H9 (cell line): Measurements from ENCODE around the gene HAND2. TPM values are rescaled to one million over a fixed set of nuclear protein-coding genes. Genes with fewer than 3 reads are reported as not detected.

Experiments used
- DNase-seq: peaks from one replicate; pipeline ENCODE4 v3.0.0-alpha.2; 2017
- H2AFZ ChIP-seq: one replicate; pipeline ENCODE4 v1.6.1; 2013; ENCODE audit warnings: mild to moderate bottlenecking, low read length, control low read depth, moderate library complexity
- H2AK5ac ChIP-seq: 2 replicates; pipeline ENCODE4 v1.6.1; 2013; ENCODE audit warnings: low read length, control low read depth, mixed read lengths; ENCODE audit not compliant: insufficient read length
- H2BK120ac ChIP-seq: one replicate; pipeline ENCODE4 v1.6.1; 2013; ENCODE audit warnings: low read depth, mild to moderate bottlenecking, low read length, control low read depth, inconsistent platforms; ENCODE audit not compliant: poor library complexity, severe bottlenecking
- H2BK12ac ChIP-seq: 2 replicates; pipeline ENCODE4 v1.6.1; 2013; ENCODE audit warnings: low read length, control low read depth, mixed read lengths, low read depth; ENCODE audit not compliant: insufficient read length
- H2BK15ac ChIP-seq: 2 replicates; pipeline ENCODE4 v1.6.1; 2013; ENCODE audit warnings: low read depth, low read length, control low read depth
- H2BK20ac ChIP-seq: one replicate; pipeline ENCODE4 v1.6.1; 2013; ENCODE audit warnings: low read depth, mild to moderate bottlenecking, low read length, control low read depth, inconsistent platforms; ENCODE audit not compliant: poor library complexity, severe bottlenecking
- H2BK5ac ChIP-seq: 2 replicates; pipeline ENCODE4 v1.6.1; 2013; ENCODE audit warnings: low read length, control low read depth, mixed read lengths; ENCODE audit not compliant: insufficient read length
- H3K14ac ChIP-seq: 2 replicates; pipeline ENCODE4 v1.6.1; 2013; ENCODE audit warnings: low read length, control low read depth; ENCODE audit not compliant: insufficient read depth
- H3K18ac ChIP-seq: 2 replicates; pipeline ENCODE4 v1.6.1; 2013; ENCODE audit warnings: low read depth, mild to moderate bottlenecking, mixed read lengths, low read length, control low read depth; ENCODE audit not compliant: insufficient read length
- H3K23ac ChIP-seq: 2 replicates; pipeline ENCODE4 v1.6.1; 2013; ENCODE audit warnings: low read length, control low read depth, mixed read lengths, low read depth; ENCODE audit not compliant: insufficient read length
- H3K23me2 ChIP-seq: 2 replicates; pipeline ENCODE4 v1.6.1; 2013; ENCODE audit warnings: low read depth, mild to moderate bottlenecking, mixed read lengths, low read length, control low read depth; ENCODE audit not compliant: insufficient read length, poor library complexity, severe bottlenecking
- H3K27ac ChIP-seq: 2 replicates; pipeline ENCODE4 v1.5.1; 2013; ENCODE audit warnings: low read length, control low read depth, mixed read lengths, low read depth; ENCODE audit not compliant: insufficient read length
- H3K27me3 ChIP-seq: 2 replicates; pipeline ENCODE4 v1.6.1; 2013; ENCODE audit warnings: low read length, control low read depth, inconsistent platforms; ENCODE audit not compliant: insufficient read depth
- H3K4ac ChIP-seq: 2 replicates; pipeline ENCODE4 v1.6.1; 2013; ENCODE audit warnings: low read depth, mild to moderate bottlenecking, control low read depth, inconsistent platforms, low read length, moderate library complexity
- H3K4me1 ChIP-seq: 2 replicates; pipeline ENCODE4 v1.6.1; 2013; ENCODE audit warnings: low read length, control low read depth, inconsistent platforms; ENCODE audit not compliant: insufficient read depth
- H3K4me2 ChIP-seq: 2 replicates; pipeline ENCODE4 v1.6.1; 2013; ENCODE audit warnings: low read length, control low read depth, mixed read lengths; ENCODE audit not compliant: insufficient read length, insufficient read depth
- H3K56ac ChIP-seq: 2 replicates; pipeline ENCODE4 v1.6.1; 2013; ENCODE audit warnings: low read depth, mild to moderate bottlenecking, mixed read lengths, low read length, control low read depth; ENCODE audit not compliant: insufficient read length
- H3K79me1 ChIP-seq: 2 replicates; pipeline ENCODE4 v1.6.1; 2013; ENCODE audit warnings: low read depth, mild to moderate bottlenecking, moderate library complexity, low read length, control low read depth, inconsistent platforms; ENCODE audit not compliant: insufficient read depth, poor library complexity, severe bottlenecking
- H3K79me2 ChIP-seq: 2 replicates; pipeline ENCODE4 v1.6.1; 2013; ENCODE audit warnings: low read length, control low read depth, inconsistent platforms; ENCODE audit not compliant: insufficient read depth
- H3K9ac ChIP-seq: 2 replicates; pipeline ENCODE4 v1.6.1; 2013; ENCODE audit warnings: low read length, control low read depth, mixed read lengths; ENCODE audit not compliant: insufficient read length; ENCODE audit errors: extremely low read depth
- H3K9me3 ChIP-seq: one replicate; pipeline ENCODE4 v1.6.1; 2013; ENCODE audit warnings: low read depth, low read length, inconsistent platforms; ENCODE audit not compliant: control insufficient read depth
- H3T11ph ChIP-seq: one replicate; pipeline ENCODE4 v1.6.1; 2013; ENCODE audit warnings: mild to moderate bottlenecking, low read length, control low read depth, inconsistent platforms
- H4K20me1 ChIP-seq: one replicate; pipeline ENCODE4 v1.6.1; 2013; ENCODE audit not compliant: control insufficient read depth, insufficient read length, insufficient read depth
- H4K5ac ChIP-seq: 2 replicates; pipeline ENCODE4 v1.6.1; 2013; ENCODE audit warnings: low read depth, mild to moderate bottlenecking, mixed read lengths, low read length, control low read depth; ENCODE audit not compliant: insufficient read length
- H4K8ac ChIP-seq: replicated peaks from 2 replicates; pipeline ENCODE4 v1.6.1; 2013; ENCODE audit warnings: low read length, control low read depth, mixed read lengths, low read depth; ENCODE audit not compliant: insufficient read length
- H4K91ac ChIP-seq: 2 replicates; pipeline ENCODE4 v1.6.1; 2013; ENCODE audit warnings: low read depth, mild to moderate bottlenecking, moderate library complexity, mixed read lengths, low read length, control low read depth; ENCODE audit not compliant: insufficient read length
- H3K27ac Mint-ChIP-seq, 3 experiments: 2 replicates in 2 of 3; 3 replicates in 1 of 3; pipeline ENCODE4 v1.8.0; 2020 to 2021; ENCODE audit warnings: mixed read lengths in 3 of 3, mild to moderate bottlenecking in 1 of 3, moderate library complexity in 1 of 3
- H3K27me3 Mint-ChIP-seq: 2 replicates; pipeline ENCODE4 v1.8.0; 2021; ENCODE audit warnings: low read depth, mild to moderate bottlenecking, moderate library complexity, mixed read lengths
- H3K36me3 Mint-ChIP-seq, 3 experiments: 2 replicates in 2 of 3; 3 replicates in 1 of 3; pipeline ENCODE4 v1.8.0; 2020 to 2021; ENCODE audit warnings: low read depth in 3 of 3, mixed read lengths in 3 of 3; ENCODE audit not compliant: insufficient read depth in 1 of 3
- H3K4me1 Mint-ChIP-seq, 2 experiments: 2 replicates each; pipeline ENCODE4 v1.8.0; 2020; ENCODE audit warnings: mixed read lengths in 2 of 2
- H3K4me3 Mint-ChIP-seq, 2 experiments: 2 replicates in 1 of 2; 3 replicates in 1 of 2; pipeline ENCODE4 v1.8.0; 2020 to 2021; ENCODE audit warnings: mild to moderate bottlenecking in 2 of 2, mixed read lengths in 2 of 2, moderate library complexity in 1 of 2
- H3K9me3 Mint-ChIP-seq, 2 experiments: 2 replicates in 1 of 2; 3 replicates in 1 of 2; pipeline ENCODE4 v1.8.0; 2020; ENCODE audit warnings: mild to moderate bottlenecking in 2 of 2, mixed read lengths in 2 of 2, moderate library complexity in 1 of 2
- CTCF ChIP-seq: fragments of 200-600 bp; sonication (generic); conservative IDR thresholded peaks from 3 replicates; pipeline ENCODE4 v1.8.0; 2021; ENCODE audit warnings: antibody characterized with exemption, mild to moderate bottlenecking
- WGBS: extraction: QIAGEN DNeasy Blood & Tissue Kit; methylation state at CpG from one replicate; pipeline ENCODE4 v1.1.7; 2013; ENCODE audit warnings: missing lambda C conversion rate, low lambda C conversion rate, mixed read lengths; ENCODE audit not compliant: insufficient read length; ENCODE audit errors: extremely low coverage; 5-methylcytosine and 5-hydroxymethylcytosine counted together
- total RNA-seq: library from RNA; stranded (reverse); gene quantifications from 2 replicates; pipeline ENCODE4 v1.2.1, GENCODE V29; 2021

Gene HAND2
- total RNA-seq, 1 experiment from 2014 or later = not detected

DNA sequence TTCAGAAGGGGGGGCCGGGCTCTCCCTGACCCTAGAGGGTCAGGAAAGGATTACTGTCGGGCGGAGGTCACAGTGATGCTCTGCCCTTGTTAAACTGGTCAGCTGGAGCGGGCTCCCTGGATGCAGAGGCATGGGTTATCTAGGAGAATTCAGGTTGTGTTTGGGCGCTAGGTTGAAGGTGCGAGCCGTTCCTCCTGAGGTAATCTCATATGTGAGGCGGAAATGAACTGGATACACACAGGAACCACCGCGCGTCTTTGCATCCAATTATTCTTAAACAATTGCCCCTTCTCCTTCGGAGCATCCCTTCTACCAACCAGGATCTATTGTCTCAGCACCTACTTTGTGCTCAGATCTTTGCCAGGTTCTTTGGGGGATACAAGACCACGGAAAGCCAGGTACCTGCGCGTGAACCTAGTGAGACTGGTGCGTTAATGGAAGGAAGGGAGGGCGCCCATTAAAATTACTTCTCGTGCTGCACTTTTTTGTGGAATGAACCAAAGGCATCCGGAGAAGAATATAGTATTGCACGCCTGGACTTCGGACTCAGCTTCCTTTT is 28.4 kb downstream of the HAND2 start:
- no peak overlapping the region for H3K27ac ChIP-seq
- no peaks in the 10 kb centered on the region for H3K4me1 ChIP-seq
- H4K20me1 ChIP-seq = no peaks in the 10 kb centered on the region
- H3K27me3 ChIP-seq = peaks cover 73% of the 10 kb centered on the region
- no peak for TF ChIP-seq CTCF
- no peak overlapping the region for H4K8ac ChIP-seq
- no peak overlapping the region for H4K5ac ChIP-seq
- H3K18ac ChIP-seq = no peak overlapping the region
- H4K91ac ChIP-seq = no peak overlapping the region
- H3K14ac ChIP-seq = peak overlapping the region; percentile 91; the same call in 1 of the 2 replicates
- no peak overlapping the region for H3K9ac ChIP-seq
- H2BK20ac ChIP-seq = no peak overlapping the region
- no peak overlapping the region for H2AK5ac ChIP-seq
- Mint-ChIP-seq H3K27me3 (peaks cover 95% of the 10 kb centered on the region), H3K36me3 (no peaks in the 10 kb centered on the region; a peak in 1 of 7 replicates), H3K4me1 (peaks cover 11 to 37% of the 10 kb centered on the region in 2 experiments), H3K4me3 (peak overlapping the region in 1 of 2 experiments; percentile 35; a peak in 1 of 5 replicates), H3K9me3 (no peaks in the 10 kb centered on the region), H3K27ac (no peak overlapping the region)
- H3K56ac ChIP-seq = no peak overlapping the region
- H3K9me3 ChIP-seq = no peaks in the 10 kb centered on the region
- no peak overlapping the region for H2BK12ac ChIP-seq
- no peaks in the 10 kb centered on the region for H3K79me1 ChIP-seq
- H2BK120ac ChIP-seq = no peak overlapping the region
- H3K23ac ChIP-seq = no peak overlapping the region
- no peak overlapping the region for H3T11ph ChIP-seq
- no peak for DNase-seq
- no peak overlapping the region for H2BK5ac ChIP-seq
- no CpG with 5 or more reads among the region's 21 CpGs for WGBS
- H2BK15ac ChIP-seq = no peak overlapping the region
- H3K79me2 ChIP-seq = no peaks in the 10 kb centered on the region
- no peak overlapping the region for H2AFZ ChIP-seq
- H3K23me2 ChIP-seq = peaks cover 17% of the 10 kb centered on the region
- H3K4ac ChIP-seq = no peak overlapping the region
- H3K4me2 ChIP-seq = peak overlapping the region; percentile 84
